ENCODE data around the gene CTSK. TPM values are rescaled to one million over a fixed set of nuclear protein-coding genes. Genes with fewer than 3 reads are reported as not detected.

Gene CTSK
- total RNA-seq, 1 donor from 2014 or later, result 8.8 TPM

- Mint-ChIP-seq H3K27ac (ENCODE audit: unreplicated experiment) (no peak overlapping the region), H3K27me3 (ENCODE audit: unreplicated experiment) (peaks cover 3% of the 10 kb centered on the region), H3K36me3 (ENCODE audit: unreplicated experiment) (no peaks in the 10 kb centered on the region), H3K4me3 (ENCODE audit: unreplicated experiment) (no peak overlapping the region), H3K9me3 (ENCODE audit: unreplicated experiment) (no peaks in the 10 kb centered on the region), H3K4me1 (ENCODE audit: low read depth, unreplicated experiment) (peaks cover 8% of the 10 kb centered on the region)
- DNase-seq, result no peak
- no peak for TF ChIP-seq CTCF (IDR thresholded peaks at IDR 0.05; ENCODE audit: partially characterized antibody, unreplicated experiment)
Measured at GRCh38 chr1:150810958-150811659, 3.0 kb upstream of the CTSK start.

- no peak overlapping the region for H3K27ac Mint-ChIP-seq (ENCODE audit: unreplicated experiment)
- no peak for TF ChIP-seq CTCF (IDR thresholded peaks at IDR 0.05; ENCODE audit: partially characterized antibody, unreplicated experiment)
- no peaks in the 10 kb centered on the region for H3K9me3 Mint-ChIP-seq (ENCODE audit: unreplicated experiment)
- peaks cover 8% of the 10 kb centered on the region for H3K4me1 Mint-ChIP-seq (ENCODE audit: low read depth, unreplicated experiment)
- H3K27me3 Mint-ChIP-seq (ENCODE audit: unreplicated experiment), result peaks cover 3% of the 10 kb centered on the region
- DNase-seq, result no peak
- no peak overlapping the region for H3K4me3 Mint-ChIP-seq (ENCODE audit: unreplicated experiment)
- no peaks in the 10 kb centered on the region for H3K36me3 Mint-ChIP-seq (ENCODE audit: unreplicated experiment)
Measured at GRCh38 chr1:150809651-150810050, 1.6 kb upstream of the CTSK start.

- no peaks in the 10 kb centered on the region for H3K36me3 Mint-ChIP-seq (ENCODE audit: unreplicated experiment)
- no peak for DNase-seq
- H3K4me3 Mint-ChIP-seq (ENCODE audit: unreplicated experiment), result no peak overlapping the region
- no peaks in the 10 kb centered on the region for H3K9me3 Mint-ChIP-seq (ENCODE audit: unreplicated experiment)
- H3K27ac Mint-ChIP-seq (ENCODE audit: unreplicated experiment), result no peak overlapping the region
- peaks cover 3% of the 10 kb centered on the region for H3K27me3 Mint-ChIP-seq (ENCODE audit: unreplicated experiment)
- TF ChIP-seq CTCF (IDR thresholded peaks at IDR 0.05; ENCODE audit: partially characterized antibody, unreplicated experiment), result no peak
- H3K4me1 Mint-ChIP-seq (ENCODE audit: low read depth, unreplicated experiment), result peaks cover 8% of the 10 kb centered on the region
Measured at GRCh38 chr1:150808846-150809245, 786 bp upstream of the CTSK start.

- H3K4me1 Mint-ChIP-seq (ENCODE audit: low read depth, unreplicated experiment), result peaks cover 8% of the 10 kb centered on the region
- H3K27ac Mint-ChIP-seq (ENCODE audit: unreplicated experiment), result no peak overlapping the region
Measured at GRCh38 chr1:150807249-150808023, 624 bp downstream of the CTSK start.

More at GRCh38 chr1:150807249-150808023, 624 bp downstream of the CTSK start:
- Mint-ChIP-seq H3K4me3 (ENCODE audit: unreplicated experiment) (no peak overlapping the region), H3K9me3 (ENCODE audit: unreplicated experiment) (no peaks in the 10 kb centered on the region), H3K36me3 (ENCODE audit: unreplicated experiment) (no peaks in the 10 kb centered on the region), H3K27me3 (ENCODE audit: unreplicated experiment) (peaks cover 3% of the 10 kb centered on the region)
- DNase-seq, result no peak
- no peak for TF ChIP-seq CTCF (IDR thresholded peaks at IDR 0.05; ENCODE audit: partially characterized antibody, unreplicated experiment)
